Measurements from ENCODE around the gene DBN1. TPM values are rescaled to one million over a fixed set of nuclear protein-coding genes. Genes with fewer than 3 reads are reported as not detected.

DBN1 gene
- total RNA-seq, 1 donor from 2014 or later = 21.8 TPM

- Histone ChIP-seq H3K4me3 (peak overlapping the region; percentile 54), H3K27me3 (ENCODE audit: low read depth) (no peaks in the 10 kb centered on the region), H3K9me3 (replicated peaks) (no peaks in the 10 kb centered on the region), H3K27ac (replicated peaks) (no peak overlapping the region), H3K4me1 (peaks cover 11% of the 10 kb centered on the region), H3K36me3 (peaks cover 26% of the 10 kb centered on the region)
- intact Hi-C loops (cut with micrococcal nuclease) = no loop called here
- DNase-seq = no peak
- no peak for TF ChIP-seq CTCF (IDR thresholded peaks at IDR 0.05; ENCODE audit: borderline replicate concordance)
Observed at GRCh38 chr5:177508221-177508611, 34.8 kb upstream of the DBN1 start.

- peaks cover 21% of the 10 kb centered on the region for H3K36me3 ChIP-seq
- H3K27ac ChIP-seq (replicated peaks) = no peak overlapping the region
- intact Hi-C loops (cut with micrococcal nuclease) = no loop called here
- no peak for TF ChIP-seq CTCF (IDR thresholded peaks at IDR 0.05; ENCODE audit: borderline replicate concordance)
- H3K4me3 ChIP-seq = peak overlapping the region; percentile 54
- H3K9me3 ChIP-seq (replicated peaks) = no peaks in the 10 kb centered on the region
- no peaks in the 10 kb centered on the region for H3K27me3 ChIP-seq (ENCODE audit: low read depth)
- DNase-seq = no peak
- peaks cover 11% of the 10 kb centered on the region for H3K4me1 ChIP-seq
Observed at GRCh38 chr5:177507596-177508220, 34.3 kb upstream of the DBN1 start.

- H3K27ac ChIP-seq (replicated peaks) = no peak overlapping the region
- peaks cover 11% of the 10 kb centered on the region for H3K4me1 ChIP-seq
- H3K9me3 ChIP-seq (replicated peaks) = no peaks in the 10 kb centered on the region
- no peak for DNase-seq
- peaks cover 16% of the 10 kb centered on the region for H3K36me3 ChIP-seq
- TF ChIP-seq CTCF (IDR thresholded peaks at IDR 0.05; ENCODE audit: borderline replicate concordance) = no peak
- no peaks in the 10 kb centered on the region for H3K27me3 ChIP-seq (ENCODE audit: low read depth)
- H3K4me3 ChIP-seq = no peak overlapping the region
- intact Hi-C loops (cut with micrococcal nuclease) = no loop called here
Observed at GRCh38 chr5:177507165-177507564, 33.7 kb upstream of the DBN1 start.

- intact Hi-C loops (cut with micrococcal nuclease) = no loop called here
- Histone ChIP-seq H3K27me3 (ENCODE audit: low read depth) (no peaks in the 10 kb centered on the region), H3K4me1 (peaks cover 25% of the 10 kb centered on the region), H3K4me3 (no peak overlapping the region), H3K9me3 (replicated peaks) (no peaks in the 10 kb centered on the region), H3K36me3 (no peaks in the 10 kb centered on the region), H3K27ac (replicated peaks) (no peak overlapping the region)
- no peak for TF ChIP-seq CTCF (IDR thresholded peaks at IDR 0.05; ENCODE audit: borderline replicate concordance)
- no peak for DNase-seq
Observed at GRCh38 chr5:177505075-177505474, 31.6 kb upstream of the DBN1 start.

- H3K27me3 ChIP-seq (ENCODE audit: low read depth) = no peaks in the 10 kb centered on the region
- no peak for DNase-seq
- intact Hi-C loops (cut with micrococcal nuclease) = loop anchor here (5.0 kb wide), 1 partner anchor 112 kb away; no protein-coding TSS in a partner anchor
- H3K36me3 ChIP-seq = no peaks in the 10 kb centered on the region
- H3K27ac ChIP-seq (replicated peaks) = no peak overlapping the region
- no peaks in the 10 kb centered on the region for H3K9me3 ChIP-seq (replicated peaks)
- TF ChIP-seq CTCF (IDR thresholded peaks at IDR 0.05; ENCODE audit: borderline replicate concordance) = no peak
- peaks cover 23% of the 10 kb centered on the region for H3K4me1 ChIP-seq
- H3K4me3 ChIP-seq = no peak overlapping the region
Observed at GRCh38 chr5:177504086-177505056, 30.9 kb upstream of the DBN1 start.
